C4-2B (cell line): ENCODE measurements around the gene RPL27A.

Experiments
- CTCF ChIP-seq: fragments of 450-650 bp; conservative IDR thresholded peaks from 2 replicates; pipeline ENCODE4 v1.5.1; 2017; ENCODE audit warnings: mild to moderate bottlenecking
- ZFX ChIP-seq: fragments of 450-650 bp; IDR thresholded peaks from 2 replicates; pipeline ENCODE4 v1.6.1; 2017

GRCh38 chr11:8689726-8690255 is 7.2 kb downstream of the RPL27A start:
- TF ChIP-seq CTCF, result no peak
- no peak for TF ChIP-seq ZFX
